GM12872 (cell line): Measurements from ENCODE around the gene APOA4.

Source experiments
- TF ChIP-seq, protein P1 (sequence below): IDR thresholded peaks from 3 replicates; pipeline ENCODE4 v1.5.1; 2011; ENCODE audit warnings: low read depth, mild to moderate bottlenecking, low read length, moderate library complexity; ENCODE audit not compliant: insufficient read depth

The APOA4 gene

DNA sequence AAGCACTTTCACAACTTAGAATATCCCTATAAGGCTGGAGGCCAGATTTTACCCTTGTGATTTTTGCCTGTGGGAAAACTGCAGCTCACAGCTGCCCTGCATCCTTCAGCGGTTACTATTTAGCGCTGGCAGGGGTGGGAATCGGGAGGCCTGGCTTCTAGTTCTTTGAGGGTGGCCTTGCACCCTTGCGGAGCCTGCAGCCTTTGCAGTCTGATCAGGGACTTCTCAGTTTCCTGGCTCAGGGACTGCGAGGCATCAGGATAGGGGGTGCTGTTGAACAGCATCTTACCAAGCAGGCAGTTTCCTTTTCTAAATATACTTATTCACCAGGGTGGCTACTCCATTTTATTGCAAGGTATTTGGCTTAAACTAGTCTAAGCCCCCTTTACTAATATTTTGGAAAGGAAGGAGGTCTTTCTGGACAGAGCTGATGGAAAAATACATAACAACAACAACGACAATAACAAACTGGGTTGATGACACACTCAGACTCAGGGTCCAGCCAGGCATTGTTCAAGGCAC, 17.2 kb upstream of the APOA4 start:
- TF ChIP-seq, protein P1, sequence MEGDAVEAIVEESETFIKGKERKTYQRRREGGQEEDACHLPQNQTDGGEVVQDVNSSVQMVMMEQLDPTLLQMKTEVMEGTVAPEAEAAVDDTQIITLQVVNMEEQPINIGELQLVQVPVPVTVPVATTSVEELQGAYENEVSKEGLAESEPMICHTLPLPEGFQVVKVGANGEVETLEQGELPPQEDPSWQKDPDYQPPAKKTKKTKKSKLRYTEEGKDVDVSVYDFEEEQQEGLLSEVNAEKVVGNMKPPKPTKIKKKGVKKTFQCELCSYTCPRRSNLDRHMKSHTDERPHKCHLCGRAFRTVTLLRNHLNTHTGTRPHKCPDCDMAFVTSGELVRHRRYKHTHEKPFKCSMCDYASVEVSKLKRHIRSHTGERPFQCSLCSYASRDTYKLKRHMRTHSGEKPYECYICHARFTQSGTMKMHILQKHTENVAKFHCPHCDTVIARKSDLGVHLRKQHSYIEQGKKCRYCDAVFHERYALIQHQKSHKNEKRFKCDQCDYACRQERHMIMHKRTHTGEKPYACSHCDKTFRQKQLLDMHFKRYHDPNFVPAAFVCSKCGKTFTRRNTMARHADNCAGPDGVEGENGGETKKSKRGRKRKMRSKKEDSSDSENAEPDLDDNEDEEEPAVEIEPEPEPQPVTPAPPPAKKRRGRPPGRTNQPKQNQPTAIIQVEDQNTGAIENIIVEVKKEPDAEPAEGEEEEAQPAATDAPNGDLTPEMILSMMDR, result 0 out of 3 replicates have a peak, but pooled peaks have one; percentile 9

DNA sequence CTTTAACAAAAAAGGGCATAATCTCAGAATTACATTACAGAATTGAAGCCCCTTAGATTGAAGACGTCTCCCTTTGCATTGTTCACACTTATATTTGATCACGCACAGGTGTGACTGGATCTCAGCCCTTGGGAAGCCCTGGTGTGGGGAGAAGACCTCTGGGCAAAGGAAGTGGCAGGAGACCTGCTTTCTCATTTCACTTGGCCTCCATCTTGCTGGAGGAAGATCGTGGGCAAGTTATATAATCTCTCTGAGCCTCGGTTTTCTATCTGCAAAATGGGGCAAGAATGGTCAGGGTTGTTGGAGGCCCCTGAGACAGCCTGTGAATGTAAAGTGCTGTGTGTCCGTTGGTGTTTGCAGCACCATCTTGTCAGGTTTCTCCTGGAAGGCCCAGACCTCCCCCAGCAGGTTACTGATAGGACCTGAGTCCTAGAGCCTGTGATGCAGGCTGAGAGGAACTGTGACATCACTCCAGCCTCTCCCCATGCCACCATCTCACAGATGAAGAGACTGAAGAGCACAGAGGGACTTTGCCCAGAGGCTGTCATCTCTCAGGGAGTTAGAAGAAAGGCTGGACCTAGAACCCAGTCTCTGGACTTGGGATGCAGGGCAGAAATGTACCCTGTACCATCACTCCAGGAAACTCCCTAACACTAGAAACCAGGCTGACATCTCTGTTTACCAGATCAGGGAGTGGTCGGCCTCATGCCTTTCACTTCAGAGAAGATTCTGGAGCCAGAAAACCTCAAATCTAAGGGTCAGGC, 15.4 kb upstream of the APOA4 start:
- TF ChIP-seq, protein P1, result no peak

DNA sequence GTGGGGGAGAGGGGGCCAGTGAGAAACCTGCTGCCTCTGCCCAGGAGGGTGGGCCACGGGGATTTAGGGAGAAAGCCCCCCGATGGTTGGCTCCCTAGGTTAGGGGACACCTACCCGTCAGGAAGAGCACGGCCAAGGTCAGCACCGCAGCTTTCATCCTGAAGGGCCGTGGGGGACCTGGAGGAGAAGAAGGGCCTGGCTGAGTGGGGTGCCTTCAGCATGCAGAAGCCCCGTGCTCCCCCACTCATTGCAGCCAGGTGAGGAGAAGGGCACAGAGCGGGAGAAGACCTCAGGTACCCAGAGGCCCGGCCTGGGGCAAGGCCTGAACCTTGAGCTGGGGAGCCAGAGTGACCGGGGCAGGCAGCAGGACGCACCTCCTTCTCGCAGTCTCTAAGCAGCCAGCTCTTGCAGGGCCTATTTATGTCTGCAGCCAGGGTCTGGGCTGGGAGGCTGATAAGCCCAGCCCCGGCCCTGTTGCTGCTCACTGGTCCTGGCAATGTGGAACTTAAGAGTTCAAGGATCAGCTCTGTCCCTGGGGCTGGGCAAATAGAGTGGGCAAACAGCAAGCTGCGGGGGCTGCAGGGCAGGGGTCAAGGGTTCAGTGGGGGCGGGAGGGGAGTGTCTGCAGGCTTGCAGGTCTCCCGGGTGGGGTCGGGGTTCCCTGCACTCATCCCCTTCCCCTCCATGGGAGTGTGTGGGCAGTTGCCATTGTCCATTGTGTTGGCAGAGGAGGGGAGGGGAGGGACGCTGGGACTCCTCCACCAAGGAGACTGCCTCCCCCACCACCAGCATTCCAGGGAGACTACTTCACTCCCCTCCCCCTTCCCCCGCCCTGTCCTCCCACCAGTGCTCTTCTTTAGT, 14.4 kb upstream of the APOA4 start, which contains the start of gene APOA1:
TSS of gene APOA1 (minus strand) at position 392 of the 861 bp plus-strand sequence. CDS start at position 157, 235 bp downstream.
- TF ChIP-seq, protein P1, result no peak

DNA sequence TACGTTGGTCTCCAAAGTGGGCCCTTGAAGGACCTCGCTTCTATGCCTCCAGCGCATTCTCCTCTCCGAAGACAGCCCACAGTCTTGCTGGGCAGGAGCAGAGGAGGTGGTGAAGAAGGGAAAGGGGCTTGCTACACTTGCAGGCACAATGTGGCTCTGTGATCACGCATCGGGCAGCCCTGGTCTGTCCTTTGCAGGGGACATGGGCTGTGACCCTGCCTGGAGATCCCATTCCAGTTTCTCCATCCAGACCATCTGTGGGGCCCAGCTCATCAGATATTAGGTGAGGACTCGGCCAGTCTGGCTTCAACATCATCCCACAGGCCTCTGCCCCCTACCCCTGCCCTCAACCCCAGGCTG, 13.5 kb upstream of the APOA4 start:
- TF ChIP-seq, protein P1, result no peak

DNA sequence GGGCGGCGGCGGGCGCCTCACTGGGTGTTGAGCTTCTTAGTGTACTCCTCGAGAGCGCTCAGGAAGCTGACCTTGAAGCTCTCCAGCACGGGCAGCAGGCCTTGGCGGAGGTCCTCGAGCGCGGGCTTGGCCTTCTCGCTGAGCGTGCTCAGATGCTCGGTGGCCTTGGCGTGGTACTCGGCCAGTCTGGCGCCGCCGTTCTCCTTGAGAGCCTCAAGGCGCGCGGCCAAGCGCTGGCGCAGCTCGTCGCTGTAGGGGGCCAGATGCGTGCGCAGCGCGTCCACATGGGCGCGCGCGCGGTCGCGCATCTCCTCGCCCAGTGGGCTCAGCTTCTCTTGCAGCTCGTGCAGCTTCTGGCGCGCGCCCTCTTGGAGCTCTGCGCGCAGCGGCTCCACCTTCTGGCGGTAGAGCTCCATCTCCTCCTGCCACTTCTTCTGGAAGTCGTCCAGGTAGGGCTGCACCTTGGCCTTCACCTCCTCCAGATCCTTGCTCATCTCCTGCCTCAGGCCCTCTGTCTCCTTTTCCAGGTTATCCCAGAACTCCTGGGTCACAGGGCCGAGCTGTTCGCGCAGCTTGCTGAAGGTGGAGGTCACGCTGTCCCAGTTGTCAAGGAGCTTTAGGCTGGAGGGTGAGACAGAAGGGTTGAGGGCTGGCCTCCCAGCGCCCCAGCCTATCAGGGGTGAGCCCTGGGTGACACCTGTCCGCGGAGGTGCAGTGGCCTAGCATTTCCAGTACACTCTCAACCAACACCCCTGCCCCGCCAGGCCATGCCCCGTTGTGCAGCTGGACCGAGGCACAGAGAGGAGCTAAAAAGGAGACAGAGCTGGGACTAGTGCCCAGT, 12.9 kb upstream of the APOA4 start:
- TF ChIP-seq, protein P1, result peak; percentile 74

DNA sequence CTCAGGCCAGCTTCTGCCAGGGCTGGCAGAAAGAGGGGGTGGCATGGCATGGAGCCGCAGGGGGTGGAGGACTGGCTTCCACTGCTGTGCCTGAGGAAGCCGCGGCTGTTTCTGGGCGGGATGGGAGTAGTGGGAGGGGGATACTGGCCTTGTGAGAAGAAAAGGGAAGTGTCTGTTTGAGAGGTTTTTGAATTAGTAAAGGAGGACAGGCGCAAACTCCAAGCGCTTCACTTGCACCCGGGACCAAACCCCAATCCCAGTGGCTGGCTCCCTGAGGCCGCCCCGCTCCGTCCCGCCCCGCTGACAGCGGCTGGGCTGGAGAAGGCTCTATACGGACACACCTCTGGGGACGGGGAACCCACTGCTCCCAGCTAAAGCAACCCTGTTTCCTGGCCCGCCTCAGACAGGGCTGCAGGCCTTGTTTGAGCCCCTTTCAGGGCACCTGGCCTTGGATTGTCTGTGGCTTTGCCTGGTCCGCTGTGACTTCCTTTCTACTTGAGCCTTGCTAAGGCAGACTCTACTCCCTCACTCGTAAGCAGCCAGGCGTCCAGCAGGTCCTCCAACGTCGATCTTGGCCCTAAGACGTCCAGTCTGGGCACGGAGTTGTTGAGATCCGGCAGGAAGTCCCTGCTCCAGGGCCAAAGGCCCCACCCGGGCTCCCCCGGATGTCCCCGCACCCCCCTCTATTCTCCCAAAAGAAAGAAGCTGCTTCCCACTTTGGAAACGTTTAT, 12.1 kb upstream of the APOA4 start:
- TF ChIP-seq, protein P1, result no peak
